ENCODE measurements around the gene ZNF639.

ZNF639 gene

GRCh38 chr3:179376474-179376873 lies 53.6 kb downstream of the ZNF639 start:
- Histone ChIP-seq H3K9me3 (no peaks in the 10 kb centered on the region), H3K4me3 (ENCODE audit: low read depth, low read length) (no peak overlapping the region), H3K36me3 (peaks cover 14% of the 10 kb centered on the region), H3K27me3 (no peaks in the 10 kb centered on the region), H3K4me1 (no peaks in the 10 kb centered on the region)
- no peak for TF ChIP-seq CTCF (IDR thresholded peaks at IDR 0.05; ENCODE audit: low read depth, low read length)
- no peak for DNase-seq

All from BE2C (cell line).